ENCODE results near the gene MYO18A.
"Not testable (repeated sequence)": the region's sequence is repeated elsewhere in the genome, so short reads cannot be mapped to it uniquely, and the experiment has no call there.

Gene MYO18A

GRCh38 chr17:29193146-29193545 is 12.9 kb upstream of the MYO18A start:
- DNase-seq = peak; percentile 31

GRCh38 chr17:29190592-29191207 is 10.5 kb upstream of the MYO18A start:
- DNase-seq = no peak

GRCh38 chr17:29190039-29190438 is 9.8 kb upstream of the MYO18A start:
- DNase-seq = no peak

- no peak for DNase-seq
Observed at GRCh38 chr17:29189355-29189754, 9.2 kb upstream of the MYO18A start.

- no peak for DNase-seq
Observed at GRCh38 chr17:29181226-29181625, 1.0 kb upstream of the MYO18A start.

- DNase-seq = no peak
Observed at GRCh38 chr17:29180788-29181160, 576 bp upstream of the MYO18A start.

- peak; percentile 68 for DNase-seq
Observed at GRCh38 chr17:29179232-29180033, 765 bp downstream of the MYO18A start.

- no peak for DNase-seq
Observed at GRCh38 chr17:29178750-29179231, 1.4 kb downstream of the MYO18A start.

GRCh38 chr17:29177871-29178749 is 2.1 kb downstream of the MYO18A start:
- DNase-seq = no peak

- no peak for DNase-seq
Observed at GRCh38 chr17:29177541-29177870, 2.7 kb downstream of the MYO18A start.

GRCh38 chr17:29176558-29177351 is 3.4 kb downstream of the MYO18A start:
- DNase-seq = peak; percentile 43

GRCh38 chr17:29175349-29175748 is 4.8 kb downstream of the MYO18A start:
- DNase-seq = no peak

GRCh38 chr17:29172589-29172988 is 7.6 kb downstream of the MYO18A start:
- DNase-seq = no peak

GRCh38 chr17:29170682-29171081 is 9.5 kb downstream of the MYO18A start:
- no peak for DNase-seq

- DNase-seq = no peak
Observed at GRCh38 chr17:29169806-29170591, 10.2 kb downstream of the MYO18A start.

- DNase-seq = not testable (repeated sequence)
Observed at GRCh38 chr17:29168759-29169126, 11.5 kb downstream of the MYO18A start.

- DNase-seq = no peak
Observed at GRCh38 chr17:29168079-29168758, 12.0 kb downstream of the MYO18A start.

GRCh38 chr17:29167393-29168078 is 12.7 kb downstream of the MYO18A start:
- no peak for DNase-seq

- DNase-seq = no peak
Observed at GRCh38 chr17:29166507-29166887, 13.7 kb downstream of the MYO18A start.

- no peak for DNase-seq
Observed at GRCh38 chr17:29165800-29166506, 14.2 kb downstream of the MYO18A start.

Data from NCI-H524 treated with DMSO at 0.1 percent for 48 hours (cell line).